ENCODE results near the gene KDM2B. TPM values are rescaled to one million over a fixed set of nuclear protein-coding genes. Genes with fewer than 3 reads are reported as not detected.

Gene KDM2B
- total and polyA plus RNA-seq, 7 experiments from 2014 or later, result 12.6 to 91.7 (median 76.1) TPM

GRCh38 chr12:121423253-121423652 is 157.6 kb downstream of the KDM2B start:
- CTCF ChIA-PET, result no interaction called here
- Histone ChIP-seq H3K27me3 (ENCODE audit: control insufficient read depth in 2 of 2, insufficient read depth in 2 of 2, low read length in 2 of 2) (no peaks in the 10 kb centered on the region), H3K4me3 (ENCODE audit: low read length) (no peak overlapping the region), H3K9me3 (ENCODE audit: control insufficient read depth in 2 of 3, low read length in 3 of 3) (no peaks in the 10 kb centered on the region), H3K4me1 (ENCODE audit: control insufficient read depth in 2 of 2, insufficient read depth in 2 of 2, low read length in 2 of 2) (no peaks in the 10 kb centered on the region), H3K36me3 (ENCODE audit: control insufficient read depth in 2 of 3, insufficient read depth in 3 of 3, low read length in 3 of 3) (peaks cover 32 to 95% (median 36%) of the 10 kb centered on the region in 3 experiments), H3K27ac (ENCODE audit: low read depth, low read length) (no peak overlapping the region)
- Mint-ChIP-seq H3K4me1 (peaks cover 3 to 15% (median 7%) of the 10 kb centered on the region in 7 donors), H3K27ac (no peak overlapping the region), H3K9me3 (no peaks in the 10 kb centered on the region), H3K27me3 (no peaks in the 10 kb centered on the region), H3K36me3 (peaks cover 14 to 42% (median 19%) of the 10 kb centered on the region in 5 donors), H3K4me3 (no peak overlapping the region)
- ATAC-seq (no peak), DNase-seq (no peak)
- POLR2A ChIA-PET, result no interaction called here
- intact Hi-C loops (cut with micrococcal nuclease), result no loop called here

DNA sequence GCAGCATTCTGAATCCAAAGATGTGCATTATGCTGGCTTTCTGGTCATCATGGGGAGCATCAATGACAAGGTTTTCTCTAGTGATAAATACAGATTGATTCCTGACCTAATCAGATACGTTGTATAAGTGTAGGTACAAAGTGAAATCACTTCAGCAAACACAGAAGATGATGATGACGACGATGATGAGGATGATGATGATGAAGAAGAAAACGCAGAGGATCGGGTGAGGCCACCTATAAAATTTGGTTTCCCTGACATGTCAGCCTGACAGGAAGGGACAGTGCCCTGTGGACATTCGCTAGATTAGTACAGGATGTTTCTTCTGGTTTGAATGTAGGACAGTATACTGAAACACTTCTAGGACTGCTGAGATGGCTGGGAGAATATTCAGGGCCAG is 160.7 kb downstream of the KDM2B start:
- no peaks in the 10 kb centered on the region for H3K4me1 ChIP-seq (ENCODE audit: control insufficient read depth in 2 of 2, insufficient read depth in 2 of 2, low read length in 2 of 2)
- ChIA-PET POLR2A (no interaction called here), CTCF (no interaction called here)
- intact Hi-C loops (cut with micrococcal nuclease), result no loop called here
- no peak overlapping the region for H3K27ac ChIP-seq (ENCODE audit: low read depth, low read length)
- peak overlapping the region in 4 of 9 donors; percentile 31 to 79 (median 42) for H3K27ac Mint-ChIP-seq
- H3K9me3 Mint-ChIP-seq, result no peaks in the 10 kb centered on the region
- H3K27me3 Mint-ChIP-seq, result no peaks in the 10 kb centered on the region
- H3K36me3 ChIP-seq (ENCODE audit: control insufficient read depth in 2 of 3, insufficient read depth in 3 of 3, low read length in 3 of 3), result peaks cover 32 to 86% (median 36%) of the 10 kb centered on the region in 3 experiments
- H3K36me3 Mint-ChIP-seq, result peaks cover 14 to 51% (median 28%) of the 10 kb centered on the region in 5 donors
- no peaks in the 10 kb centered on the region for H3K27me3 ChIP-seq (ENCODE audit: control insufficient read depth in 2 of 2, insufficient read depth in 2 of 2, low read length in 2 of 2)
- peaks cover 10 to 28% (median 23%) of the 10 kb centered on the region in 7 donors for H3K4me1 Mint-ChIP-seq
- DNase-seq (no peak), ATAC-seq (no peak)
- no peak overlapping the region for H3K4me3 Mint-ChIP-seq
- no peak overlapping the region for H3K4me3 ChIP-seq (ENCODE audit: low read length)
- no peaks in the 10 kb centered on the region for H3K9me3 ChIP-seq (ENCODE audit: control insufficient read depth in 2 of 3, low read length in 3 of 3)

- ChIA-PET CTCF (interaction anchor here (0.8 kb wide), 1 partner anchor 660 kb away, joined by 3 read pairs; no protein-coding TSS in a partner anchor), POLR2A (interaction anchor here (0.6 kb wide), 1 partner anchor 78 kb away, joined by 3 read pairs; no protein-coding TSS in a partner anchor)
- Histone ChIP-seq H3K27ac (ENCODE audit: low read depth, low read length) (no peak overlapping the region), H3K9me3 (ENCODE audit: control insufficient read depth in 2 of 3, low read length in 3 of 3) (no peaks in the 10 kb centered on the region), H3K4me1 (ENCODE audit: control insufficient read depth in 2 of 2, insufficient read depth in 2 of 2, low read length in 2 of 2) (no peaks in the 10 kb centered on the region), H3K4me3 (ENCODE audit: low read length) (no peak overlapping the region), H3K36me3 (ENCODE audit: control insufficient read depth in 2 of 3, insufficient read depth in 3 of 3, low read length in 3 of 3) (peaks cover 13 to 72% (median 26%) of the 10 kb centered on the region in 3 experiments), H3K27me3 (ENCODE audit: control insufficient read depth in 2 of 2, insufficient read depth in 2 of 2, low read length in 2 of 2) (no peaks in the 10 kb centered on the region)
- peaks cover 14 to 50% (median 28%) of the 10 kb centered on the region in 5 donors for H3K36me3 Mint-ChIP-seq
- no peak for ATAC-seq
- intact Hi-C loops (cut with micrococcal nuclease), result no loop called here
- no peak overlapping the region for H3K4me3 Mint-ChIP-seq
- peaks cover 14 to 38% (median 31%) of the 10 kb centered on the region in 7 donors for H3K4me1 Mint-ChIP-seq
- peak overlapping the region in 3 of 9 donors; percentile 7 to 33 (median 21) for H3K27ac Mint-ChIP-seq
- no peaks in the 10 kb centered on the region for H3K9me3 Mint-ChIP-seq
- no peak for DNase-seq
- H3K27me3 Mint-ChIP-seq, result no peaks in the 10 kb centered on the region
Observed at GRCh38 chr12:121417847-121418246, 163.0 kb downstream of the KDM2B start.

GRCh38 chr12:121413917-121414316 is 166.9 kb downstream of the KDM2B start:
- H3K36me3 Mint-ChIP-seq, result peaks cover 0 to 25% (median 15%) of the 10 kb centered on the region in 5 donors
- Histone ChIP-seq H3K4me1 (ENCODE audit: control insufficient read depth in 2 of 2, insufficient read depth in 2 of 2, low read length in 2 of 2) (no peaks in the 10 kb centered on the region), H3K27me3 (ENCODE audit: control insufficient read depth in 2 of 2, insufficient read depth in 2 of 2, low read length in 2 of 2) (no peaks in the 10 kb centered on the region), H3K36me3 (ENCODE audit: control insufficient read depth in 2 of 3, insufficient read depth in 3 of 3, low read length in 3 of 3) (peaks cover 0 to 48% (median 19%) of the 10 kb centered on the region in 3 experiments), H3K27ac (ENCODE audit: low read depth, low read length) (no peak overlapping the region), H3K9me3 (ENCODE audit: control insufficient read depth in 2 of 3, low read length in 3 of 3) (no peaks in the 10 kb centered on the region), H3K4me3 (ENCODE audit: low read length) (no peak overlapping the region)
- peaks cover 13 to 41% (median 25%) of the 10 kb centered on the region in 7 donors for H3K4me1 Mint-ChIP-seq
- ChIA-PET POLR2A (interaction anchor here (2.3 kb wide), 1 partner anchor 12 kb away, joined by 5 read pairs; no protein-coding TSS in a partner anchor), CTCF (interaction anchor here (0.5 to 1.0 kb wide), 2 partner anchors 14 to 366 kb away, joined by 3 read pairs; partner anchors contain the start of gene RNF34)
- peak overlapping the region in 3 of 9 donors; percentile 8 to 55 (median 17) for H3K27ac Mint-ChIP-seq
- no peaks in the 10 kb centered on the region for H3K27me3 Mint-ChIP-seq
- ATAC-seq (no peak), DNase-seq (no peak)
- intact Hi-C loops (cut with micrococcal nuclease), result no loop called here
- H3K4me3 Mint-ChIP-seq, result peak overlapping the region in 1 of 10 donors; percentile 26
- no peaks in the 10 kb centered on the region for H3K9me3 Mint-ChIP-seq

DNA sequence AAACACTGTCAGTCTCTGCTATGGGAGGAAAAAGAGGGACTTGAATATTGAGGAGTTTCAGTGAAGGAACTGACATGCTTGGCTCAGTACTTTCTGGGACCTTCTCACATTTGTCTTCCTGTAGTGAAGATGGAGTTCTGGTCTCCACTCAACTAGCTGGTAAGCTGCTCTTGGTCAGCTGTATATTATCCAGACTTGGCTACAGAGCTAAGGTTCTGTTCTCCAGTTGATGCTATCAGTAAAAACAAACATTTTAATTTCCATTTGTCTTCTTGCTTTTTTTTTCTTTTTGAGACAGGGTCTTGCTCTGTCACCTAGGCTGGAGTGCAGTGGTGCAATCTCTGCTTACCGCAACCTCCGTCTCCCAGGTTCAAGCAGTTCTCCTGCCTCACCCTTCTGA is 175.6 kb downstream of the KDM2B start:
- peaks cover 36 to 74% (median 55%) of the 10 kb centered on the region in 7 donors for H3K4me1 Mint-ChIP-seq
- no peak overlapping the region for H3K27ac ChIP-seq (ENCODE audit: low read depth, low read length)
- H3K27ac Mint-ChIP-seq, result peak overlapping the region in 2 of 9 donors; percentile 70 to 71
- ATAC-seq, result no peak
- no peaks in the 10 kb centered on the region for H3K27me3 ChIP-seq (ENCODE audit: control insufficient read depth in 2 of 2, insufficient read depth in 2 of 2, low read length in 2 of 2)
- peaks cover 0 to 1% (median 0%) of the 10 kb centered on the region in 11 donors for H3K9me3 Mint-ChIP-seq
- H3K4me3 ChIP-seq (ENCODE audit: low read length), result no peak overlapping the region
- H3K27me3 Mint-ChIP-seq, result no peaks in the 10 kb centered on the region
- intact Hi-C loops (cut with micrococcal nuclease), result no loop called here
- no peaks in the 10 kb centered on the region for H3K9me3 ChIP-seq (ENCODE audit: control insufficient read depth in 2 of 3, low read length in 3 of 3)
- H3K4me1 ChIP-seq (ENCODE audit: control insufficient read depth in 2 of 2, insufficient read depth in 2 of 2, low read length in 2 of 2), result peaks cover 18 to 26% of the 10 kb centered on the region in 2 donors
- peaks cover 8 to 35% (median 18%) of the 10 kb centered on the region in 3 experiments for H3K36me3 ChIP-seq (ENCODE audit: control insufficient read depth in 2 of 3, insufficient read depth in 3 of 3, low read length in 3 of 3)
- H3K4me3 Mint-ChIP-seq, result no peak overlapping the region
- POLR2A ChIA-PET, result interaction anchor here (1.0 kb wide), 1 partner anchor 21 kb away, joined by 3 read pairs; no protein-coding TSS in a partner anchor
- DNase-seq, result no peak
- H3K36me3 Mint-ChIP-seq, result peaks cover 4 to 24% (median 15%) of the 10 kb centered on the region in 5 donors
- CTCF ChIA-PET, result interaction anchor here (0.6 kb wide), 1 partner anchor 1857 kb away, joined by 5 read pairs; no protein-coding TSS in a partner anchor

DNA sequence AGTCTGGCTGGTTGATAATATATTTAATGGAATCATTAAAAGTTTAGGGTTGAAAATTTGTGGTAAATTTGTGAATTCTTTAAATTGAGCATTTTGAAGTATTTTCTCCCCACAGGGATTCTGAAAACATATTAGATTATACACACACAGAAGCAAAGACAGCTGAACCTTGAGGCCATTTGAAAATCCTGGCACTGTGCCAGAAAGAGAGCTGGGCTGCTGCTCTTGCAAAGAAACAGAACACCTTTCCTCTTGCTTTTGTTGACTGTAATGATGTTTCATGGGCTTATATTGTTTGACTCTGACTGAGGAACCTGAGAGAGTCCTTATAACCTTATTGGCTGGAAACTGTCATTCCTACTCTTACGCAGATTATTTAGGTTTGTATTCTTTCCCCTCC is 176.1 kb downstream of the KDM2B start:
- POLR2A ChIA-PET, result interaction anchor here (1.0 kb wide), 1 partner anchor 21 kb away, joined by 3 read pairs; no protein-coding TSS in a partner anchor
- peaks cover 8 to 38% (median 18%) of the 10 kb centered on the region in 3 experiments for H3K36me3 ChIP-seq (ENCODE audit: control insufficient read depth in 2 of 3, insufficient read depth in 3 of 3, low read length in 3 of 3)

More for the DNA sequence above, 176.1 kb downstream of the KDM2B start:
- Mint-ChIP-seq H3K4me3 (no peak overlapping the region), H3K4me1 (peaks cover 36 to 76% (median 57%) of the 10 kb centered on the region in 7 donors), H3K27ac (peak overlapping the region in 3 of 9 donors; percentile 17 to 71 (median 70)), H3K36me3 (peaks cover 5 to 24% (median 15%) of the 10 kb centered on the region in 5 donors), H3K27me3 (no peaks in the 10 kb centered on the region), H3K9me3 (peaks cover 0 to 1% (median 0%) of the 10 kb centered on the region in 11 donors)
- Histone ChIP-seq H3K27me3 (ENCODE audit: control insufficient read depth in 2 of 2, insufficient read depth in 2 of 2, low read length in 2 of 2) (no peaks in the 10 kb centered on the region), H3K27ac (ENCODE audit: low read depth, low read length) (no peak overlapping the region), H3K4me3 (ENCODE audit: low read length) (no peak overlapping the region), H3K4me1 (ENCODE audit: control insufficient read depth in 2 of 2, insufficient read depth in 2 of 2, low read length in 2 of 2) (peaks cover 18 to 26% of the 10 kb centered on the region in 2 donors), H3K9me3 (ENCODE audit: control insufficient read depth in 2 of 3, low read length in 3 of 3) (no peaks in the 10 kb centered on the region)
- ATAC-seq (no peak), DNase-seq (peak in 1 of 9 donors; percentile 8)
- CTCF ChIA-PET, result interaction anchor here (0.6 kb wide), 1 partner anchor 1858 kb away, joined by 5 read pairs; no protein-coding TSS in a partner anchor
- intact Hi-C loops (cut with micrococcal nuclease), result loop anchor here in 1 of 2 donors (5.0 kb wide), 3 partner anchors 268 to 967 kb away; partner anchors contain the start of genes COX6A1 and RHOF

Data from naive thymus-derived CD4-positive, alpha-beta T cell (primary cell).